Parathyroid adenoma (tissue), 2 donors: ENCODE data around the gene PIP5KL1.

ENCODE experiments used
- H2AFZ ChIP-seq: fragments of 300-600 bp; sonication (generic); one replicate; pipeline ENCODE4 v1.7.0; 2017; ENCODE audit warnings: antibody characterized with exemption, mild to moderate bottlenecking
- H3K27ac ChIP-seq: fragments of 300-600 bp; sonication (generic); one replicate; pipeline ENCODE4 v1.7.0; 2017
- H3K27me3 ChIP-seq: fragments of 300-600 bp; sonication (generic); one replicate; pipeline ENCODE4 v1.7.0; 2017; ENCODE audit warnings: low read length; ENCODE audit not compliant: control insufficient read depth, insufficient read depth
- H3K36me3 ChIP-seq: fragments of 300-600 bp; sonication (generic); one replicate; pipeline ENCODE4 v1.7.0; 2017; ENCODE audit warnings: low read length; ENCODE audit not compliant: control insufficient read depth, insufficient read depth
- H3K4me1 ChIP-seq: fragments of 300-600 bp; sonication (generic); one replicate; pipeline ENCODE4 v1.7.0; 2017; ENCODE audit warnings: control low read depth
- H3K4me2 ChIP-seq: fragments of 300-600 bp; sonication (generic); one replicate; pipeline ENCODE4 v1.7.0; 2017; ENCODE audit warnings: low read length
- H3K4me3 ChIP-seq: fragments of 300-600 bp; sonication (generic); one replicate; pipeline ENCODE4 v1.7.0; 2017; ENCODE audit warnings: low read depth, low read length
- H3K79me2 ChIP-seq: fragments of 300-600 bp; sonication (generic); one replicate; pipeline ENCODE4 v1.7.0; 2017; ENCODE audit warnings: control low read depth
- H3K9ac ChIP-seq: fragments of 300-600 bp; sonication (generic); one replicate; pipeline ENCODE4 v1.7.0; 2017; ENCODE audit warnings: mild to moderate bottlenecking
- H3K9me3 ChIP-seq: fragments of 300-600 bp; sonication (generic); one replicate; pipeline ENCODE4 v1.7.0; 2017; ENCODE audit warnings: low read length; ENCODE audit not compliant: control insufficient read depth
- CTCF ChIP-seq: fragments of 300-600 bp; sonication (generic); IDR thresholded peaks from one replicate; pipeline ENCODE4 v1.7.0; 2017; ENCODE audit warnings: antibody characterized with exemption, mild to moderate bottlenecking
- donor health status: primary hyperparathyroidism.

The PIP5KL1 gene

GRCh38 chr9:127954831-127955293 is 24.3 kb upstream of the PIP5KL1 start:
- H3K9ac ChIP-seq: no peak overlapping the region
- H3K36me3 ChIP-seq: no peaks in the 10 kb centered on the region
- H3K4me3 ChIP-seq: no peak overlapping the region
- H3K79me2 ChIP-seq: peaks cover 43% of the 10 kb centered on the region
- H2AFZ ChIP-seq: no peak overlapping the region
- no peaks in the 10 kb centered on the region for H3K27me3 ChIP-seq
- no peaks in the 10 kb centered on the region for H3K9me3 ChIP-seq
- peak overlapping the region; percentile 11 for H3K27ac ChIP-seq
- peaks cover 9% of the 10 kb centered on the region for H3K4me1 ChIP-seq
- H3K4me2 ChIP-seq: no peak overlapping the region
- TF ChIP-seq CTCF: no peak

- H2AFZ ChIP-seq: no peak overlapping the region
- no peak overlapping the region for H3K27ac ChIP-seq
- no peak overlapping the region for H3K9ac ChIP-seq
- no peaks in the 10 kb centered on the region for H3K36me3 ChIP-seq
- no peak for TF ChIP-seq CTCF
- H3K9me3 ChIP-seq: no peaks in the 10 kb centered on the region
- no peaks in the 10 kb centered on the region for H3K27me3 ChIP-seq
- peaks cover 9% of the 10 kb centered on the region for H3K4me1 ChIP-seq
- H3K79me2 ChIP-seq: peaks cover 43% of the 10 kb centered on the region
- no peak overlapping the region for H3K4me2 ChIP-seq
- H3K4me3 ChIP-seq: no peak overlapping the region
Measured at GRCh38 chr9:127953768-127954505, 23.4 kb upstream of the PIP5KL1 start.

- Histone ChIP-seq H3K9ac (no peak overlapping the region), H3K36me3 (no peaks in the 10 kb centered on the region), H3K9me3 (no peaks in the 10 kb centered on the region), H3K4me1 (peaks cover 9% of the 10 kb centered on the region), H3K27me3 (no peaks in the 10 kb centered on the region), H3K27ac (no peak overlapping the region), H3K4me3 (no peak overlapping the region), H3K79me2 (peaks cover 43% of the 10 kb centered on the region), H3K4me2 (no peak overlapping the region), H2AFZ (no peak overlapping the region)
- no peak for TF ChIP-seq CTCF
Measured at GRCh38 chr9:127953154-127953553, 22.6 kb upstream of the PIP5KL1 start.

- H3K36me3 ChIP-seq: no peaks in the 10 kb centered on the region
Measured at GRCh38 chr9:127950513-127951289, 20.1 kb upstream of the PIP5KL1 start.

More at GRCh38 chr9:127950513-127951289, 20.1 kb upstream of the PIP5KL1 start:
- Histone ChIP-seq H3K4me3 (no peak overlapping the region), H3K4me1 (peaks cover 6% of the 10 kb centered on the region), H3K4me2 (no peak overlapping the region), H3K9ac (no peak overlapping the region), H3K9me3 (no peaks in the 10 kb centered on the region), H3K27me3 (no peaks in the 10 kb centered on the region), H3K79me2 (peaks cover 31% of the 10 kb centered on the region), H3K27ac (no peak overlapping the region), H2AFZ (no peak overlapping the region)
- TF ChIP-seq CTCF: no peak
